ENCODE measurements around the gene POLDIP2.

Gene POLDIP2, protein sequence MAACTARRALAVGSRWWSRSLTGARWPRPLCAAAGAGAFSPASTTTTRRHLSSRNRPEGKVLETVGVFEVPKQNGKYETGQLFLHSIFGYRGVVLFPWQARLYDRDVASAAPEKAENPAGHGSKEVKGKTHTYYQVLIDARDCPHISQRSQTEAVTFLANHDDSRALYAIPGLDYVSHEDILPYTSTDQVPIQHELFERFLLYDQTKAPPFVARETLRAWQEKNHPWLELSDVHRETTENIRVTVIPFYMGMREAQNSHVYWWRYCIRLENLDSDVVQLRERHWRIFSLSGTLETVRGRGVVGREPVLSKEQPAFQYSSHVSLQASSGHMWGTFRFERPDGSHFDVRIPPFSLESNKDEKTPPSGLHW
- total RNA-seq = 35.7 to 52.5 reads per million in 2 donors

DNA sequence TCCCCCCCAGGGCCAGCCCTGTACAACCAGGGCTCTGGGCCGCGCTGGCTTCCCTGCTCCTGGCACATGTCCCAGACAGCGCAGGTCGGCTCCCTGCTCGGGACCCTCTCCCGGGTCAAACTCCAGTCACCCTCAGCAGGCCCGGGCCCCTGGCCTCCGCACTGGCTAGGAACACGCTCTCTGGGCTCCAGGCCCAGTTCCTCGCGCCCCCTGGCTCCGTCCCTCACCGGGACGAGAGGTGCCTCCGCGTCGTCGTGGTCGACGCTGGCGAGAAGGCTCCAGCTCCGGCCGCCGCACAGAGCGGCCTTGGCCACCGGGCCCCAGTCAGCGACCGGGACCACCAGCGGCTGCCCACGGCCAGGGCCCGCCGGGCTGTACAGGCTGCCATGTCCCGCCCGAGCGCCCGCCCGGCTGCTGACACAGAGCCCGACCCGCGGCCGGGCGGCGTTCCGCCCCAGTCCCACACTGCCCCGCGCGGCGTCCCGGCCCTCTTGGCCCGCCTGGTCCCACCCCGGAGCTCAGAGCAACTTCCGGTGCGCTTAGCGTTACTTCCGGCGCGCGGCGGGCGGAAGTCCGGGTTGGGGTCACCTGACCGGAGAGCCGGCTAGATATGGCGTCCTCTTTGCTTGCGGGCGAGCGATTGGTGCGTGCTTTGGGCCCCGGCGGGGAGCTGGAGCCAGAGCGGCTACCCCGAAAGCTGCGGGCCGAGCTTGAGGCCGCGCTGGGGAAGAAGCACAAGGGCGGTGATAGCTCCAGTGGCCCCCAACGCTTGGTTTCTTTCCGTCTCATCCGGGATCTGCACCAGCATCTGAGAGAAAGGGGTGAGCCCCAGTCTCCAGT, at the start of gene POLDIP2:
TSS of gene POLDIP2 (minus strand) at position 467 of the 840 bp plus-strand sequence. CDS start at position 388, 79 bp downstream.
- DNase-seq = peak; percentile 92

DNA sequence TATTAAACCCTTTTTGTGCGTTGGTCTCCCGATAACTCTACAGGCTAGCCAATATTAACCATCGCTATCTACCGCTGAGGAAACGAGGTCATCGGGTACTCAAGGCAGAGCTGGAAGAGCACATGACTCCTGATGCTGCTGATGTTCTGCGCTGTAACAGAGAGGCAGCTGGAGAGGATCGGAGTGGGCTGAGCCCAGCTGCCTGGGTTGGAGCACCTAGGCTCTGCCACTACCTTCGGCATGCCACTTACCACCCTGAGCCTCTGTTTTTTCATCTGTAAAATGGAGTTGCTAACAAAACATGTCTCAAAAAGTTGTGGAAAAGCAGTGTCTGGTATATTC, 49.1 kb upstream of the POLDIP2 start:
- no peak for DNase-seq

DNA sequence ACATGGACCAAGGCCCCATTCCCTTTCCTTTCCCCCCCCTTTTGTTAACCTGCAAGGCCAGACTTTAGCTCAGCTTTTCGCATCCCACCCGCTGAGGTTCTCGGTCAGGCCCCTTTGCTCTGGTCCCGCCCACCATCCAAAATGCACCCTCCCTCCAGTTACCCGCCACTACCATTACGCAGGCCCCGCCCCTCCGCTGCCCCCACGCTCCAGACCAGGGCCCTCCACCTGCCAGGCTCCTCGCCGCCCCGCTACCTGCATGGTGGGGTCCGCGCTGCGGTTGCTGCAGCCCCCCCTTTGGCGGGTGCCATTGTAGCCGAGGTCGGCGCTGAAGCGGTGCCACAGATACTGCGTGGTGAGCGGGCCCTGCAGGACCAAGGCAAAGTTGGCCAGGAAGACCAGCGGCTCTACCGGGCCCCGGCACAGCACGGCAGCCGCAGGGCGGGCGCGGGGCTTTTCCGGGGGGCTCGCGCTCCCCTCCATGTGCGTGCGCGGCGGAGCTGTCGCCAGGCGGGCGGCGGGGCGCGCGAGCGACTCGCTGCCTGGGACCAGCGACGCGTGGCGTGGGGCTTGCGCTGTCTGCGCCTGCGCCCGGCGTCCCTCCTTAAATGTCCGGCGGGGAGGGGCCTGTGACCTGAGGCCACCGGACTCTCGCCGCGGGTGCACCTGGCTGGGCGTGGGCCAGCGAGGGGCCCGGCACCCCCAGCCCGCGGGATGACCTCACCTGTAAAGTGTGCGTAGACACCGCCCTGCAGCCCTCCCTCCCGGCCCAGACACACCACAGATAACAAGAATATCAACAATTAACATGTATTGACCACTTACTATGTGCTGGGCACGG, 48.5 kb upstream of the POLDIP2 start, which contains the start of gene SLC46A1:
TSS of gene SLC46A1 (minus strand) at position 581 of the 841 bp plus-strand sequence. CDS start at position 483, 98 bp downstream.
- DNase-seq = no peak

DNA sequence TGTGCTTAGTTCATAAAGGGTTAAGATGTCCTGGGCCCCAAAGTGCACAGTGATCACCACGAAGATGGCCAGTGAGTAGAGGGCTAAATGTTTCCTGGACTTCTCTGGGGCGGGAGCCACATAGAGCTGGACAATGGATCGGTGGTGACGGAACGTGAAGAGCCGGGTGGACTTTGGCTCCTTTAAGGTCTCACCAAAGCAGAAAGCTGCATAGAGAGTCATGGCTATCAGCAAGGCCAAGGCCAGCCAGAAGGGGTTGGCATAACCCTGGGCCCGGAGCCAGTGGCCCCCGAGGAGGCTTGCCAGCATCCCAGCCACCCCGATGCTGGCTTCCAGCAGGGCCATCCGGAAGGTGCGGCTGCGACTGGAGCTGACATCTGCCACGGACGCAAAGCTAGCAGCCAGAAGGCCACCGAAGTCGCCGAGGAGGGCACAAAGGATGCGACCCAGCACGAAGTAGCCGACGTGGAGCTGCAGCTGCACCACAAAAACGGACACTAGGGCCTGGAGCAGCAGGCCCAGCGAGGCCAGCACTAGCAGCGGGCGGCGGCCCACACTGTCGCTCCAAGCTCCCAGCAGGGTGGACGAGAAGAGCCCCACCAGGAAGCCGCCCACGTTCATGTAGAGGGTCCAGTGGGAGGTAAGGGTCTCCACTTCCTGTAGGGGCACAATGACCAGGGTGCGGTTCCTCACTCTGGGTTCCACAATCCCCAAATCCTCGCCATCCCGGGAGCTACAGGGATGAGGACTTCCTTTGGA, 47.7 kb upstream of the POLDIP2 start:
- DNase-seq = no peak

DNA sequence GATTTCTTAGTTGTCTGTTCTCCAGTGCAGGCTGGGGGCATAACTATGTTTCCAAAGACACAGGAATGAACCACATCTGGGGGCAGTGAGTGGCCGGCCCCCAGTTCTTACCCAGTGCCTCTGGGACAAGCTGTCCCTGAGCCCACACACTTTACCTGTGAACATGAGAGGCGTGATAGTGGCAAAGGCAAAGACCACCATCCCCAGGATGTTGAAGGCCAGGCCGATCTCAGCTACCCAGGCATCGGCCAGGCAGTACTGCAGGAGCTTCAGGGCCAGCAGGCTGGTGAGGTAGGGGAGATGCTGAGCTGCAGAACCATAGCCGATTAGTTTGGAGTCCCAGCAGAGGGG, 47.1 kb upstream of the POLDIP2 start:
- no peak for DNase-seq

DNA sequence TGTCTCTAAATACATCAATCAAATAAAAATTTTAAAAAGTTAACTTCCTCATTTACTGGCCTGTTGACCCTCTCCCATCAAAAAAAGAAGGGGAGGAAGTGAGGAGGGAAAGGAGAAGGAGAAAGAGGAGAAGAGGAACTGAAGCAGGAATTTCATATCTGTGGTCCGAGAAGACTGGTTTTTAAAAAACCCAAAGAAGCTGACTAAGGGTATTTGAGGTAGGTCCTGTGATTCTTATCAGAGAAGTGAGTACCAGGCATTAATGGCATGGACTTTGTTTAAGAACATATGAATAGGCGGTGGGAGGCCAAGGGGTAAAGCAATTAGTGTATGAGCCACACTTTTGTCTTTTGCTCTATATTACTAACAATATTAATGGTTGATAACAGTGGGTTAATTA, 46.7 kb upstream of the POLDIP2 start:
- DNase-seq = no peak

DNA sequence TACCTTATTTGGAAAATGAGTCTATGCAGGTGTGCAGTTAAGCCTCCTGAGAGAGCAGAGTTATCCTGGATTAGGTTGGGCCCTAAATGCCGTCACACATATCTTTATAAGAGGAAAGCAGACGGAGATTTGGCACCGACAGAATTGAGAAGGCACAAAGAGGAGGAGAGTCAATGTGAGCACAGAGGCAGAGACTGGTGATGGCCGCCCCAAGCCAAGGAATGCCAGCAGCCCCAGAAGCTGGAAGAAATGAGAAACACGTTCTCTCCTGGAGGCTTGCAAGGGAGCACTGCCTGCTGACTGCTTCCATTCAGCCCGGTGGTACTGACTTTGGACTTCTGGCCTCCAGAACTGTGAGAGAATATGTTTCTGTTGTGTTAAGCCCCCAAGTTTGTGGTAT, 45.5 kb upstream of the POLDIP2 start:
- no peak for DNase-seq

DNA sequence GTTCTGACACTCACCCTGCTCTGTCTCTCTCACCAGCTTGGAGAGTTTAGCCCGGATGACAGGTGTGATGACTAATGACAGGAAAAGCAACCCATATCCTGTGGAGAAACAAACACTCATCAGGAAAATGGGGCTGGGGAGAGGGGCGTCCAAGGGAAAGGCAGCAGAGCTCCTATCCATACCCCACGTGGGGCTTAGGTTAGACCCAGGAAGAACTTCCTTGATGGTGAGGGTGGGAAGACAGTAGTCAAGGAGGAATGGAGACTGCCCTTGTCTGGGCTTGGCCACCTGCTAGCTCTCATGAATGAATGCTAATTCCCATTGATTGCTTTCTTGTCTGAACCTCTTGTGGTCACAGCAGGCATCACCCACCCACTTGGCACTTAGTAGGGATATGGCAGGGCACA, 44.9 kb upstream of the POLDIP2 start:
- no peak for DNase-seq

DNA sequence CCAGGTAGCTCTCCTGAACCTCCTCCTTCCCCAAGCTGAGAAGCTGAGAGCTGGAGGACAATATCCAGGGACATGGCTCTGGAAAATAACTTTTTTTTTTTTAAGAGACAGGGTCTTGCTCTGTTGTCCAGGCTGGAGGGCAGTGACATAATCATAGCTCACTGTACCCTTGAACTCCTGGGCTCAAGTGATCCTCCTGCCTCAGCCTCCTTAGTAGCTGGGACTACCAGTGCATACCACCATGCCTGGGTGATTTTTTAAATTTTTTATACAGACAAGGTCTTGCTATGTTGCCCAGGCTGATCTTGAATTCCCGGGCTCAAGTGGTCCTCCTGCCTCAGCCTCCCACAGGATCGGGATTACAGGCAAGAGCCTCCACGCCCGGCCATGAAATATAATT, 42.5 kb upstream of the POLDIP2 start:
- no peak for DNase-seq

DNA sequence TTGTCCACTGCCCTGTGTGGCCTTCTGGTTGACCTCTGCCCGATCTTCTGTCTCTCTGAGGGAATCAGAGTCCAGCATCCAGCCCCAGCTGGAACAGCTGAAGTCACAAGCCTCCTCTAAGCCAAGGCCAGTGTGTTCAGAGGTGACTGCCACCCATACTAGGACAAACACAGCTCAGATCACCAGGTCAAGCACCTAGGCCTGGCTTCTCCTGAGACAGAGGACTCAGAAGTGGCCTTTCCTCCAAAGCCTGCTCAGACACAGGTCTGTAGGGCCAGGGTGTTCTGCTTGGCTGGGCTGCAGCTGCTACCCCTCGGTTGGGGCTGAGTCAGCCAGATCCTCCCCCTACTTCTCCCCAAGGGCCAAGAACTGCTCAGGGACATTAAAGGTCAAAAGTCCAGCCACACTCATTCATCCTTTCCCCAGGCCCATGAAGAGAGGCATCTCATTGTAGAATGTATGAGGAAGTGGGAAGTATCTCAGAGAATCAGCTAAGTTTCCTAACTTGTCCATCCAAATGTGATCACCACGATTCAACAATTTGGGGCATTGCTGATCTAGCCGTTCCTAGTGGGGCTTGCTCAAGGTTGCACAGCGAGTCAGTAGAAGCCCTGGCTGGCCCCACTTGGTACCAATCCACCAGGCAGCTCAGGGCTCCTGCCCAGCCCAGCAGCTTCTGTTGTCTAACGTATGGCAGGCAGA, 41.1 kb upstream of the POLDIP2 start:
- no peak for DNase-seq

DNA sequence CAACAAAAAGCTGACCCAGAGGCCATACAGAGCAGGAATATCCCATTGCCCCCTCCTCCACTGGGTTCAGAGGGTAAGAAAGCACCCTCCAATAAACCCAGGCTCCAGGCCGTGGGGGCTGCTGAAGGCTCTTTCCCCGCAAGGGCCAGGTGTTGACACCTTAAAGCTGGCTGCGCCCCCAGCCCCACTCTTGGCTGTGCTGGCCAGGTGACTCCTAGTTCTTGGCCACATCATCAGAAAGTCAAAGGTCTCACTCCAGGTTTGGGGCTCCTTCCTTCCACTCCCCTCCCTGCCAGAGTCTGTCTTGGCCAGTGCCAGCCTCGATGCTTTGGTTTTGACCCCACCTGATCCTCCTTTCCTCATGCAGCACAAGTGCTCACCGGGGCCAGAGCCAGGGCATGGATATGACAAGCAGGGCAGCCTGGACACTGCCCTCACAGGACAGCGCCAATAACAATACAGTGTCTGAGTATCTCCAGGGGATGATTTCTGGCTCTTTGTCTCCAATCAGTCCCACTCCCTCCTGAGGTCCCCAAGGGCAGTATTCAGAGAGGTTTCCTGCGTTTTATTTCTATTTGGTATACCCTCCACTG, 40.5 kb upstream of the POLDIP2 start:
- no peak for DNase-seq

DNA sequence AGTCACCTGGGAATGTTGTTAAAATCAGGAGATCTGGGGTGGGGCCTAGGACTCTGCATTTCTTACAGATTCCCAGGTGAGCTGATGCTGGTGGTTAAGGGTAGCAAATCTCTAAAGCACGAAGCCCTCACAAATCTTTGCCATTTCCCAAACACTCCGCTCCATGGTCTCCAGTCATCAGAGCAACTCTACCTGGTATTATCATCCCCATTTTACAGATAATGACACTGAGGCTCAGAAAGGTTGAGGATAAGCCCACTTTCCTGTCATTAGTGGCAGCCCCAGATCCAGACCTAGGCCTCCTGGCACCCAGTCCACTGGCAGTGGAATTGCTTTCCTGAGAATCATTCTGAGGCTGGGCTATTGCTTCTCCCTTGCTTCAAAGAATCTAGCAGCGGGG, 39.9 kb upstream of the POLDIP2 start:
- DNase-seq = no peak

DNA sequence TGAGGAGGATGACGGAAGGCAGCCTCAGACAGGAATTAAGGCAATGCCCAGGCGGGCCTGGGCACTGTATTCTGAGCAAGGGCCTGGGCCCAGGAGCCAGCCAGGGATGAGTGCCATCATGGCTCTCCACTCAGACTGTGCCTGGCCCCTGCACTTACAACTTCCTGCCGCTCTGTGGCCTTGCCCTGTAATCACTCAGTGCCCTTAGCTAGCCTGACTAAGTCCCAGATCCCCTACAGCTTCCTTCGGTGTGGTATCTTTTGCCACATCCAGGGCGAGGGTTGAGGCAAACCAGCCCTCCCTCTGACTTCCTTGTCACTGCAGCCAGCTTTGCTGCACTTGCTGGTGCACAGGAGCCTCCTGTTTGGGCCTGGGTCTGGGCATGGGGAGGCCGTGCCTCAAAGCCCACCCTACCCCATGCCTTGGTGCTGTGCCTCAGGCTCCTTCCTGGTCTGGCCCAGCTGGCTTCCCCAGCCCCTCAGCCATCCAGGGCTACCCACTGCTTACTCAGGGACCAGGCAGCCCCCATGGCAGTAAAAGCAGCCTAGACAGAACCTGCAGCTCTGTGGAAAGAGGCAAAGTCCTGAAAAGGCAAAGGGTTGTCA, 39.4 kb upstream of the POLDIP2 start:
- DNase-seq = no peak

DNA sequence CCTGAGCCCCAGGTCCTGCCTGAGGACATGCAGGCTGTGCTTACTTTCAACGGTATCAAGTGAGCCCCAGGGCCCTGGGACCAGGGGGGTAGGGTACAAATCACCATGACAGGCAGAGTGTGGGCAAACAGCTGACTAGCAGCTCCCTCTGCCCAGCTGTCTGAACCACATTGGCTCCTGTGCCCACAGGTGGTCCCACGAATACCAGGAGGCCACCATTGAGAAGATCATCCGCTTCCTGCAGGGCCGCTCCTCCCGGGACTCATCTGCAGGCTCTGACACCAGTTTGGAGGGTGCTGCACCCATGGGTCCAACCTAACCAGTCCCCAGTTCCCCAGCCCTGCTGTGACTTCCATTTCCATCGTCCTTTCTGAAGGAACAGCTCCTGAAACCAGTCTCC, 38.6 kb upstream of the POLDIP2 start:
- no peak for DNase-seq

DNA sequence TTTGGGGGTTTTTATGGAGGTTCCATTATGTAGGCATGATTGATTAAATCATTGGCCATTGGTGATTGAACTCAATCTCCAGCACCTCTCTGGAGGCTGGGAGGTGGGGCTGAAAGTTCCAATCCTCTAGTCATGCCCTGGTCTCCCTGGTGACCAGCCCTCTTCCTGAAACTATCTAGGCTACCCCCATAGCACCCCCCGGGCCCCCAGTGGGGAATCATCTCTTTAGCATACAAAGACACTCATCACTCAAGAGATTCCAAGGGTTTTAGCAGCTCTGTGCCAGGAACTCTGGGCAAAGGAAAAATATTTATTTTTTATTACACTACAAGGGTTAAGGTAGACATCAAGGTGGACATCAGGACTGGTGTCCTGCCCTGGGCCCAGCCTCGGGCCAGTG, 38.1 kb upstream of the POLDIP2 start:
- no peak for DNase-seq

DNA sequence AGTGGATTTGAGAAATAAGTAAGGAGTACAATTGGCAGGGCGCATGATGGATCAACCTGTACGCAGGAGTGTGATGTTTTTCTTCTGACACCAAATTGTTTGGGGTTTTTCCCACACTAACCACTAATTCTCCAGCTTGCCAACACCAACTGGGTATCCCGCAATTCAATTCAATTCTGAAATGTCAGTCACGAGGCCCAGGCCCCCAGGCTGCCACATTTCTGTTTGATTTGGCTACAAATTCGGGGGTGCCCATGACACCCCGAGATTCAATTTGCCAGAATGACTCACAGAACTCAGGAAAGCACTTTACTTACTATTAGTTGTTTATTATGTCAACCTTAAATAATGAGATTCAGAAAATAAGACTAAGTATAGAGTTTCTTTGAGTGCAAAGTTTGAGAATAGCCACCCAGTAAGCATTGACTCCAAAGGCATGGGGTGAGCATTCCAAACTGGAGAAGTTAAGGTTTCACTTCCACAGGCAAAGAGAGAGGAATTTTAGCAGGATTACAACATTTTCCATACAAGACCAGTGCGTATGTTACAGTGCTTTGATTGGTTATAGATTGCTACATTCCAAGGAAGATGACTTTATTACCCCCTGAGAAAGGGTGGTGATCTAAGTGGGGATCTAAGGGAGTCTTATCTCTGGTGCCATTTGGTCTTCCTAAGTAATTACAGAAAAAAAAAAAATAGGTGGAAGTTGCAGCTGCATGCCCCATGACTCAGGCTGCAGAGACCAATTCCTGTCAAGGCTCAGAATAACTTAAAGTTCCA, 37.2 kb upstream of the POLDIP2 start:
- no peak for DNase-seq

DNA sequence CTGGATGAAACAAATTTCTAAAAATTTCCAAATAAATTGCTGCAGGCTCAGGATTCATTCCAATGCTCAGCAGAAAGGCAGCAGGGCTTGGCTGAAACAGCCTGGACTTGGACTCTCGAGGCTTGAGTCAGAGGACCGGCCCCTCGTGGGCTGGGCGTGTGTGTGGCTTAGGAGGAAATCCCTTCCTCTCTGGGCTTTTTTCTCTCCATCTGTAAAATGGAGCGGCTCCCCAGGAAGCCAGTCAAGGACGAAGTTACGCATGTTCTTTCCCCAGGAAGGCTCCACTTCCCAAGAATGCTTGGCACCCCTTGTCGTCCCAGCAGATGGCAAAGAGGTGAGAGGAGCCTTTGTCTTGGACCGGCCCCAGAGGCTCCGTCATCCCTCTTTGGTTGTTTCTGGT, 35.2 kb upstream of the POLDIP2 start:
- DNase-seq = no peak

DNA sequence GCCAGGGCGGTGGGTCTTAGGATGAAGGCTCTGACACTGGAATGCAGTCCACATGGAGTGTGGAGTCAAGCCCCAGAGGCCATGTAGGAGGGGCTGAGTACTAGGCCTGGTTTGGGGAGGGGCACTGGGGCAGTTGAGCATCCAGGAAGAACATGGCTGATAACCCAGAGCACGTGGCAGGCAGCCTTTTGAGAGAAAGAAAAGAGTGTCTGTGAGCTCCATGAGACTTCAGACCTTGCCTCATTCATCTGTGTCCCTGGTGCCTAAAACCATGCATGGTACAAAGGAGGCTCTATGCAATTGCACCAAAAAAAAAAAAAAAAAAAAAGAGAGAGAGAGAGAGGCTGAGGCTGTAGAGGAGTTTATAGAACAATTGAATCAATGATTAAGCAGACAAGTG, 34.1 kb upstream of the POLDIP2 start:
- no peak for DNase-seq

DNA sequence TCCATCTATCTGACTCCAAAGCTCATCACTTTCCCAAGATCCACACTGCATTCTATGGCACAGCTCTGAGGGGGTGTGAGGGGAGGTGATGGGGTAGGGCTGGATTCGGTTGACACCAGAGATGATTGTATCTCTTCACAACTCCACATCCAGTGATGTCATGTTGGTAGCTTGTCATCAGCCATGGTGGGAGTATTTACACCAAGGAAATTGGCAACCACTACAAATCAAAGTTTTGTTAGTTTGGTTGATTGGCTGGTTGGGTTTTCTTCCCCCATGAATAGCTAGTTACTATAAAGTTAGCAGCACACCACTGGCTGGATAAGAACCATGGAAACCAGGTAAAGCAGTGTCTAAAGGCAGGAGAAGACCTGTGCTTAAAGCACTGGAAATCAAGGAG, 33.7 kb upstream of the POLDIP2 start:
- DNase-seq = no peak

DNA sequence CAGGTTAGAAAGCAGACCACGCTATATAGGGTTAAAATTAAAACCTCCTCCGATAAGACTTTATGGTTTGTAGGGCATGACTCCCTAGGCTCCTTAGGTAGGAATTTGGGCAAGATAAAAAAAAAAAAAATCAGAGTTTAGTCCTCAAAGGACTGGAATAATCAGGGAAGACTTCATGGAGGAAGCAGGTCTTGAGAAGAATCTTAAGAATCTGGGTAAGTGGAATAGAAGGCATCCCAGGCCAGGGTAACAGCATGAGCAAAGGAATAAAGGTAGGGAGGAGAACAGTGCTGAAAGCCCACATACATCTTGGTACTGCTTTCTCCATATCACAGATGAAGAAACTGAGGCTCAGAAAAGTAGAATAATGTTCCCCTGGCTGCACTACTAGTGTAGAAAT, 33.2 kb upstream of the POLDIP2 start:
- DNase-seq = no peak

All from T-helper 9 cell (primary cell).